ENCODE data around the gene SCNM1.
"Not testable (repeated sequence)": the region's sequence is repeated elsewhere in the genome, so short reads cannot be mapped to it uniquely, and the experiment has no call there.

Gene SCNM1

DNA sequence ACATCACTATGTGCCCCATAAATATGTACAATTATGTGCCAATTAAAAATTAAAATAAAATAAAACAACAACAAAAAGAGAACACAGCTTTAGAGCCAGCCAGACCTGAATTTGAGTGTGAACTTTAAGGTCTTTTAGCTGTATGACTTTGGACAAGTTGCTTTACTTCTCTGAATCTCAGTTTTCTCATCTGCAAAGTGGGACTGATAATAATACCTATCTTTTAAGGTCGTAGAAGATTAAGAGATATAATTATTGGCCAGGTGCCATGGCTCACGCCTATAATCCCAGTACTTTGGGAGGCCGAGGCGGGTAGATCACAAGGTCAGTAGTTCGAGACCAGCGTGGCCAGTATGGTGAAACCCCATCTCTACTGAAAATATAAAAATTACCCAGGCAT lies 27.4 kb downstream of the SCNM1 start:
- DNase-seq (ENCODE audit: low spot score): no peak

DNA sequence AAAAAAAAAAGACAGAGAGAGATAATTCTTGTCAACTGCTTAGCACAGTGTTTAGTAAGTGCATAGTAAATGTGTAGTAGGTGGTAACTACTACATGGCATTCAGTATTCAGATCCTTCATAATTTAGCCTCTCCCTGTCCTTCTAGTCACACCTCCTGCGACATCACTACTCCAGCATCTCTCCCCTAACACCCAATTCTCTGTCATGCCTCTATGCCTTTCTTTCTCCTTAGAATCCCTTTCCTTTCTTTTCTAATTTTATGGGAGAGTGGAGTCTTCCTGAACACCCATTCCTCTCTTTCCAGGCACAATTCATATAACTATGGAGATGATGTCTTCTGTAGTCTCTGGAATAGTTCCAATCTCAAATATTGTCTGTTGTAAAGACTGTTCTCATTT lies 27.9 kb downstream of the SCNM1 start:
- no peak for DNase-seq (ENCODE audit: low spot score)

DNA sequence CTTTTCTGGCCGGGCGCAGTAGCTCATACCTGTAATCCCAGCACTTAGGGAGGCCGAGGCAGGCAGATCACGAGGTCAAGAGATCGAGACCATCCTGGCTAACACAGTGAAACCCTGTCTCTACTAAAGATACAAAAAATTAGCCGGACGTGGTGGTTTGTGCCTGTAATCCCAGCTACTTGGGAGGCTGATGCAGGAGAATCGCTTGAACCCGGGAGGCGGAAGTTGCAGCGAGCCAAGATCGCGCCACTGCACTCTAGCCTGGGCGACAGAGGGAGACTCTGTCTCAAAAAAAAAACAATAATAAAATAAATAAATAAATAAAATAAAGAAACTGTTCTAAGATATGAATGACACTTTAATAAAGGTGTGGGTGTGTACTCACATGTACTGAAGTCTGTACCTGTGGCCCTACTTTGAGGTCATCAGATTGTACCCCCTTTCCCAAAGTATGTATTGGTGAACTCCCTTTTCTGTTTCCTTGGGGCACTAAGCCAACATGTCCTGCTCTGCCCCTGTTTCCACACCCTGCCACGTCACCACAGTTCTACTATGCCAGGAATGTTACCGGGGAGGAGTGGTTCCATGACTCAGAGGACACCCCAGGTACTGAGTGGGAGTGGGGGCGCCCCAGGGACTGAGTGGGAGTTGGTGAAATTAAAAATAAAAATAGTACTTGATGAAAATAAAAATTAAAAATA lies 29.1 kb downstream of the SCNM1 start:
- peak; percentile 82 for DNase-seq (ENCODE audit: low spot score)

DNA sequence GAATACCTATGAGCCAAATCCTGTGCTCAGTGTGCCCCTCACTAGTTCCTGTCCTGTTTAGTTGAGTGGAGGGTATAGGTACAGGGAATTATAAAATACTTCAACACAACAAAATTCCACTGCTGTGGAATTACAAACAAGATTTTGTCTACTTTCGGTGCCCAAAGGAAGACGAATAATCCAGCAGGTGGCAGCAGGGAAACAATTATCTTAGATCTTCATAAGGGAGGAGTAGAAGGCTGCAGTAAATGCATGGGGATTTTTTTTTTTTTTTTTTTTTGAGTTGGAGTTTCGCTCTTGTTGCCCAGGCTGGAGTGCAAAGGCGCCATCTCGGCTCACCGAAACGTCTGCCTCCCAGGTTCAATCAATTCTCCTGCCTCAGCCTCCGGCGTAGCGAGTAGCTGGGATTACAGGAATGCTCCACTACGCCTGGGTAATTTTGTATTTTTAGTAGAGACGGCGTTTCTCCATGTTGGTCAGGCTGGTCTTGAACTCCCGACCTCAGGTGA lies 30.4 kb downstream of the SCNM1 start:
- peak; percentile 85 for DNase-seq (ENCODE audit: low spot score)

GRCh38 chr1:151197863-151198253 lies 31.9 kb downstream of the SCNM1 start:
- no peak for DNase-seq (ENCODE audit: low spot score)

GRCh38 chr1:151198254-151199127 lies 32.5 kb downstream of the SCNM1 start, which contains the start of gene PIP5K1A:
Gene PIP5K1A, plus strand, starts transcription at chr1:151198552. Its CDS starts 445 bp downstream, at chr1:151198997.
- peak; percentile 98 for DNase-seq (ENCODE audit: low spot score)

DNA sequence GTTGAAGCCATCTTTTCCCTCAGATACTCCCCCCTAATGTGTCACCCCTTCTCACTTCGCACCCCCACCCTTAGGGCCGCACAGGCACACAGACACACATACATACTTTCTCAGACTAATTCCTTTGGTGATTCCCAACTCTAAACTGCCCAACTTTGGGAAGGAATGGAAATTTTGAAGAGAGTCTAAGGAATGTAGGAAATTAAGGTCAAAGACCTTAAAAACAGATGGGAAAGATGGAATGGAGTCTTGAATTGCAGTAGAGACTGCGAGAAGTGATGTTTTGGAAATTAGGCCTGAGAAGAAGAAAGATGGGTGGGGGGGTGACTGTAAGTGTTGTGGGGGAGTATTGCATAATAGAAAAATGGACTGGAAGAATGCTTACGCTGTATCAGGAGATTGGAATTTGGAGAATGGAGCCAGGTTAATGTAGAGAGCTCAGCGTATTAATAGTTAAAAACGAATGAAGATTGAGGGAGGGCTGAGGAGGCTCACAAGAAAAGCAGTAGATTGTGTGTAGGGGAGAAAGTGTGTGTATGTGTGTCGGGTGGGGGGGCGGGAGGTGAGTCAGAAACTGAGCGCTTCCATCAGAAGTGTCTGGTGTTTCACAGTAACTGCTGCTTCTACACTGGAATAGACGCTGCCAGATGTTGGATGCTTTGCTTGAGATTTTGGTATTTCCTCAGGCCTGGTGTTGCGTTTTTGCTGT lies 34.1 kb downstream of the SCNM1 start:
- DNase-seq (ENCODE audit: low spot score): no peak

DNA sequence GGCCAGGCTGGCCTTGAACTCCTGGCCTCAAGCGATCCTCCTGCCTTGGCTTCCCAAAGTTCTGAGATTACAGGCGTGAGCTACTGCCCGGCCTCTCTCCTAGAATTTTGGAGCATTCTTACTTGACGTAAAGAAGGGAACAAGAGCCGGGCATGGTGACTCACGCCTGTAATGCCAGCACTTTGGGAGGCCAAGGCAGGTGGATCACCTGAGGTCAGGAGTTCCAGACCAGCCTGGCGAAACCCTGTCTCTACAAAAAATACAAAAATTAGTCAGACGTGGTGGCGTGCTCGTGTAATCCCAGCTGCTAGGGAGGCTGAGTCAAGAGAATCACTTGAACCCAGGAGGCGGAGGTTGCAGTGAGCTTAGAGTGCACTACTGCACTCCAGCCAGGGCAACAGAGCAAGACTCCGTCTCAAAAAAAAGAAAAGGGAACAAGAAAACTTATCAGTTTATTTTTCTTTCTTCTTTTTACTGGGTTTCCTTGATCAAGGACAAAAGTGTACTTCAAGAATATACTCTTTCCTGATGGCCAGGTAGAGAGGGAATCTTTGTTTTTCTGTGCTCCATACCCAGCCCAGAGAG lies 39.5 kb downstream of the SCNM1 start:
- not testable (repeated sequence) for DNase-seq (ENCODE audit: low spot score)

DNA sequence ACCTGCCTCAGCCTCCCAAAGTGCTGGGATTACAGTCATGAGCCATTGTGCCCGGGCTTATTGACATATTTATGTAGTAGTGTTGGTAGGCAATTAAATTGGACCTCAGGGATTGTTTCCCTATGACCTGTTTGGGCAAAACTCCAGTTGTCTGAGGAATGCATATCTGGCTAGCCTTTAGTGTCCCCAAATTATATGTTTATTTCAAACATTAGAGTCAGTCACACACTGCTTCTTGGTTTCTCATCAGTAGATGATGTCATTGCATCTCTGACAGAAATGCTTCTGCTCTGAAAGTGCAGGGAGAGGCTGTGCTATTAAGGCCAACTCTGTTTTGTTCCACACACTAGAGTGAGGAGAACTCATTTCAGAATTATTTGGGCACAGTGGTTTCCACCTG lies 44.9 kb downstream of the SCNM1 start:
- no peak for DNase-seq (ENCODE audit: low spot score)

DNA sequence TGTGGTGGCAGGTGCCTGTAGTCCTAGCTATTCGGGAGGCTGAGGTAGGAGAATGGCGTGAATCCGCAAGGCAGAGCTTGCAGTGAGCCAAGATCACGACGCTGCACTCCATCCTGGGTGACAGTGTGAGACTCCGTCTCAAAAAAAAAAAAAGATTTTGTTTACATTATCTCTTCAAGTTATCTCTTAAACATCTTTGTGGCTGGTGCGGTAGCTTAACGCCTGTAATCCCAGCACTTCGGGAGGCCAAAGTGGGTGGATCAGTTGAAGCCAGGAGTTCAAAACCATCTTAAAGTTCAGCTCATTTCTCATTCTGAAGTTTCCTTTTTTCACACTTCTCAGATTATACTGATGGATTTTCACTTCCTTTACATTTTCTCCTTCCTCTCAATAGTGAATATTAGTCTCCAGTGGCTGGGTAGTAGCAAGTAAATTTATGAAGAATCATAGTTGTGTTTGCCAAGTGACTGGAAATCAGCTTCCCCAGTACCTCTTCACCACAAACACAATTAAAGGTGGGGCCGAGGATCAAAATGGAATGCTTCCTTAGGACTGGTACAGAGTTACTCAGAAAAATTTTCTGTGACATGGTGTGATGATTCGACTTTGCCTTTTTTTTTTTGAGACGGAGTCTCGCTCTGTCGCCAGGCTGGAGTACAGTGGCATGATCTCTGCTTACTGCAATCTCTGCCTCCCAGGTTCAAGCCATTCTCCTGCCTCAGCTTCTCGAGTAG lies 46.2 kb downstream of the SCNM1 start:
- DNase-seq (ENCODE audit: low spot score): no peak

DNA sequence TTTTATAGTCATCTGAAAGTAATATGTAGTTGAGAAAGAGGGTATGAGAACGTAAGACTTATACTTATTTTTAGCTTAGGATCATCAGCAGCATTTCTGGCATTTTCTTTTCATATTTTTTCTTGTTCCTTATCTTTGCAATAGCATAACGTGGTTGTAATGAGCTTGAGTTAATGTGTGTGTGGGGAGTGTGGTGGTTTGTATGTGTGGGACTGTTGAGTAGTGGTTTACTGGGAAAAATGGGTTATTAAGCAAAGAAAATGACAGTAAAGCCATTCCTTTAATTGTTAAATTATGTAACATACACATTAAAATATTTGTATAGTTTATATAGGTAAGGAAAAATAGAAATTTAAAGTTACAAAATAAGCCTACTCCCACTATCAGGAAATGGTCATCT lies 47.6 kb downstream of the SCNM1 start:
- no peak for DNase-seq (ENCODE audit: low spot score)
